LHCN-M2 (cell line): ENCODE measurements around the gene FAM222B. TPM values are rescaled to one million over a fixed set of nuclear protein-coding genes. Genes with fewer than 3 reads are reported as not detected.

Experiments used
- DNase-seq: peaks from one replicate; pipeline ENCODE4 v3.0.0-alpha.2; 2012; ENCODE audit warnings: low read depth
- total RNA-seq: library from RNA; depleted of rRNA; stranded (reverse); fragments of >200 nt; gene quantifications from 2 replicates; pipeline ENCODE4 v1.2.3, GENCODE V29; 2014

FAM222B gene
- total RNA-seq, 1 experiment from 2014 or later = 18.0 TPM

DNA sequence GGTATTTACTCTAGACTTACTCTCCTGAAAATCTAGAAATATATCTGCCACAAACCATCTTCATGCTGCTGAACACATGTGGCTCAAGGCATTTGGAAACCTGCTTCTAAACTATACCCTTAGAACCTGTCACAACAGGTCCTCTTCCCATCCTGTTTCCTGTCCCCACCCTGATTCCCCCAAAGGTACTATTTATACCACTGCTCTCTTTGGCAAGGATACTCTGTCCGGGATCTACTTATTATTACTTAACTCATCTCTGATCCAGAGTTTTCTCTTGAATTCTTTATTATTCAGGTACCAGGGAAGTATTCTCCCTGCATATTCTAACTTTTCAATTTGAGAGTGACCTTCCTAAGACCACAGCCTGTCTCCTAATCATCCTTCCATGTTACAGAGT lies 65.4 kb downstream of the FAM222B start:
- DNase-seq = no peak

DNA sequence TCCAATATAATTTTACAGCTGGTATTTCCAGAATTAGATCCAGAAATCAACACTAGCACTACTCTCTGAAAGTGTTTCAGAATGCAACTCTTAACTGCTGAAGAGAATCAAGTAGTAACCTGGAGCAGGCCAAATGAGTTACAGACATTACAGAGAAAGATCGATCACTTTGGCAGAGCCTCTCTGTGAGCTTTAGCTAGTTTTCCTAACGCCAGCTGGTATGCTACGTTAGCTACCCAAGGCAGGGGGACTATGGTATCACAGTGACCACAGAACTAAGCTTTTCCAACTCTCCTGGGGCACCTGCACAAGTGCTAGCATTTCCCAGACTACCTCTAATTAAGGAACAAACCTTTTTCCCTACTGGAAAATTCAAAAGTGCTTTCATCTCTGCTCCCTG lies 68.4 kb downstream of the FAM222B start:
- no peak for DNase-seq

DNA sequence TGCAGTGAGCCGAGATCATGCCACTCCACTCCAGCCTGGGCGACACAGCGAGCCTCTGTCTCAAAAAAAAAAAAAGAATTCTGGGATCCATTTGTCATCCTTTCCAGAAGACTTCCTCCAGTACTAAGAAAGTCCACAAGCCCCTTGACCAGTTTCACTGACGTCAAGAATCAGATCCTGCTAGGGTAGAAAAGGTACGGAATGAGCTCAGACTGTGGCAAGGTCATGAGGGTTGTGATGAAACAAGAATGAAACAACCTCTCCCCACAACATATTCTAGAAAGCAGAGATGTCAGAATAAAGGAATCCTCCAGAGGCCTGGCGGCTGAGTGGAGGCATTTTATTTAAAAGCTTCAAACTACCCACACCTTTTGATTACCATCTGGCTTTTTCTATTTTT lies 68.9 kb downstream of the FAM222B start:
- DNase-seq = no peak

DNA sequence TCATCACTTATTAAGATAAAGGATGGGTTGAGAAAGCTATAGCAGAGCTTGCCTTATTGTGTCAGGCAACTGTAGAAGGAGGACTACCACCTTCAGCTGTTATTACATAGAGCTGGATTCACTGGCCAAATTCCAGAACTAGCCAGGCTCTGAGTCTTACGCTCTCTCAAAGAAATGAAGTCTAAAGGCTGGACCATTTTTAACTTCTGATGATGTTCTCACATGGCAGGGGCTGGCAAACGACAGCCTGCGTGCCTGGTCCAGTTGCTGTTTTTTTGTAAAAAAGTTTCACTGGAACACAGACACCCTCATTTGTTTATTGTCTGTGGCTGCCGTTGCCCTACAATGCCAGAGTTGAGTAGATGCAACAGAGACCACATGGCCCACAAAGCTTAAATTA lies 77.6 kb downstream of the FAM222B start:
- peak; percentile 26 for DNase-seq

DNA sequence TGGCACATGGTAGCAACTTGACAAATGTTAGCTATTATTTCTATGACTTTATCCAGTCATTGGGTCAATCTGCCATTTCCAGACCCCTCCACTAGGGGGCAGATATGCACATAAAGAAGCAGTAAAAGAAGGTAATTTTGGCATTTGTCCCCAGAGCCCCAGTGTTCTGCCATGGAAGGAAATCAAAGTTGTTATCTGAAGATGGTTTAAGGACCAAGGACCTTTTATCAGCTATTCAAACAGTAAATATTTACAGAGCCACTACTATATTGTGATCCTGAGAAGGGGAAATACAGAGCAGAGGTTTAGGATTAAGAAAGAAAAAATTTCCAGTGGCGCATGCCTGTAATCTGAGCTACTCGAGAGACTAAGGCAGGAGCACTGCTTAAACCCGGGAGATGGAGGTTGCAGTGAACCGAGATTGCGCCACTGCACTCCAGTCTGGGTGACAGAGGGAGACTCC lies 78.8 kb downstream of the FAM222B start:
- peak; percentile 76 for DNase-seq

DNA sequence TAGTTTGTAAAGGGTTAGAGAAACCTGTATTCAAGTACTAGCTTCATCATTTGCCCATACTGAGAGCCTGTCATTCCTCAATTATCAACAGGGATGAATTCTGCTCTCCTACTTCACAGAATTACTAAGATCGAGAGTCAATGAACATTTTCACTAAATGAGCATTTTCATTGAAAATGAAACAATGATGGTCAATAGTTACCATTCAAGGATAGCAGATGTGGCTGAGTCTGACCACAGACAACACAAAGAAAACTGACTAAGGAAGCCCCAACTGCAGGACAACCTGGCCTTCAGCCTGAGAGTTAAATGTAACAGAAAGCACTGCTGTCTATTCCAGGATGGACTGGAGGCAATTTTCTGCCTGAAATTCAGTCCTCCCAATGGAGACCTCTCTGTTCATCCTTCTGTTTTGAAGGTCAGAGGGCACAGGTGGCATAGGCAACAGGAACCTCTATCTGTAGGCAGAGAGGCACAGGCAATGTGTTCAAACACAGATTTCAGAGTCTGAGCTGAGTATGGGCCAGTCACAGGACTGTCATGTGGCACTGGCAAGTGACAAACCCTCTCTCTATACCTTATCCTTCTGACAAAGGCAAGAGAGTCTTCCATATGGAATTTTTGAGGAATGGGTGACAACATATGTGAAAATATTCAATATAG lies 79.3 kb downstream of the FAM222B start:
- DNase-seq = no peak

DNA sequence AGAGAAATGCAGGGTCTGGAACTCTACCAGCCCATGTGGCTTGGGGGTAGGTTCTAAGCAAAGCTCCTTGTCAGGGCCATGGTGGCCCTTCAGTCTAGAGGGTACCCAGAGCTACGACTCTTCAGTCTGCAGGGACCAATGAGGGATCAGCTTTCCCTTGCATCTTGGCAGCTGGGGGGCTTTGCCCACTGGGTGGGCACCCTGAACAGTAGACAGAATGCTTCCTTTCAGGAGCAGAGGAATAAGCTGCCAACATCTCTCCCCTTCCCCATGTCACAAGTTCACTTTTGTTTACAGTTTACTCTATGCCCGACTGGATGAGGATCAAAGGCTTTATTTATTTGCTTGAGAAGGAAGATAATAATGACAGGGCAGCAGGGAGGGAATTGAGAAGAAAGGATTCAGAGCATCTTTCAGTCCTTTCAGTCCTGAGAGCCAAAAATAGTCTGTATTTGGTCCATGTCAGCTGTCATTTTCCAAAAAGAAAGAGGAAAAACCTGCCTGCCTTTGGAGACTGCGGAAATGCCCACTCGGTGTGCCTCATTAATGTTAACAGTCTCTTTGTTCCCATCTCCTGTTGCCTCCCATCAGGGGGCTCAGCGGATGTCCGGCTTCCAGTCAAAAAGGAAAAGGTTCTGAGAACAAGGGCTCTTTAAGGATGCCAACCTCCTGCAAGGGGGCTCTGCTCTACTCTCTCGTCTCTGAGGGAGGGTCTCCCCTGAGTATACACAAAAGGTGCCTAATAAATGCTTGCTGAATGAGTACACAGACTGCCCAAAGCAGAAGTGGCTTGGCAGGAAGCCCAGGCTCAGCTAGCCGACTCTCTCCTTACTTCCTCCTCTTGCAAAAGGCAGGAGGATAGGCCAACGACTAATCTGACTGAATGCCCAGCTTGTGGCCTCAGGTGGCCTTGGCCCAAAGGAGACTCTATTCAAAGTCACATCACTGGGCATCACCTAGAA lies 81.7 kb downstream of the FAM222B start:
- no peak for DNase-seq

DNA sequence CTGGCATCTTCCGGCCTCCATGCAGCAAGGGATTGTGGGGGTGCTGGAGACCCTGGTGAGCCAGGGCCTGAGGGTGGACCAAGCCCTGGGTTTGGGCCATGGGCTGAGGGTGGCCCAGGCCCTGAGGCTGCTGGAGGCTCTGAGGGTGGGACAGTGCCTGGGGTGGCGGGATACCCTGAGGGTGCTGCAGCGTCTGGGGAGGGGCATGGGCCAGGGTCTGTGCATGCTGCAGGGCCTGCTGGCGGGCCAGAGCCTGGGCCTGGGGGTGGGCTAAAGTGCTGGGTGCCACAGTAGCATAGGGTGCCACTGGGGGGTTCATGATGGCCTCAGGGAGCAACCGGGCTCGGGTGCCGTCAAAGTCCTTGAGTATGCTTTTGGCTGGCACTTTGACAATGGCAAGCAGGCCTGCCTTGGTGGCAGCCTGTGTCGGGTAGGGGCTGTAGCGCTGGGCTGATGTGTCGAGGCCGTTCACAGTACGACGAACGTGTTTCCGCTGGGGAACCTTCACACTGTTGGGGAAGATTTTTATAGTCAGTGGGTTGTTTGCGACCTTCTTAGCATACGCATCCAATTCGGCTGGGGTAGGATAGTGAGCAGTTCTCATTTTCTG lies 83.2 kb downstream of the FAM222B start:
- DNase-seq = no peak

DNA sequence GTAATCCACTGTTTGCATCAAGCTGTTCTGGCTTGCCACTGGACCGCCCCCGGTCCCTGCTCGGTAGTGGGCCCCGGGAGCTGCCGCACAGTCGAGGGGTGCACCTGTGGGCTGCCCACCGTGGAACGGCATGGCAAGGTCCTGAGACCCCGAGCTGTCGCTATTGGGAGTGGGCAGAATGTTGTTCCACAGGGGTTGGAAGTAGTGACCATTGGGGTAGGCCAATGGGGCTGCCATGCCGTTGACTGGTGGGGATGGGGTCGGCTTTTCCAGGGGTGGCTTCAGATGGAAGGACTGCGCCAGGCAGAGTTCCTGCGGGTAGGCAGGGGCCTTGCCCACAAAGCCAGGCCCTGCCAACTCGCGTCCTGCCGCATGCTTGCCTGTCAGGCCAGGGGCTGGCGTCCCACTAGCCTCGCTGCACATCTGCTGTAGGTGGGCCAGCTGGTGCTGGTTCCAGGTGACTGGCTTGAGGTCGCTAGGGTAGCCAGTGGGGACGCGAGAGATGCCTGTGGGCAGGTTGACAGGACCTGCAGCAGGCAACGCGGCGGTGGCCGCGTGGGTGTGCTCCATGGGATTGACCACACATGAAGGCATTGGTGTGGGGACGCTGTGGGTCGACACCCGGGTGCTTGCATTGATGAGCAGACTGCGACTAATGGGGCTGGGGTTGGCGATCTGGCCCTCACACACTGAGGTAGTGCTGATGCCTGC lies 84.0 kb downstream of the FAM222B start:
- no peak for DNase-seq

DNA sequence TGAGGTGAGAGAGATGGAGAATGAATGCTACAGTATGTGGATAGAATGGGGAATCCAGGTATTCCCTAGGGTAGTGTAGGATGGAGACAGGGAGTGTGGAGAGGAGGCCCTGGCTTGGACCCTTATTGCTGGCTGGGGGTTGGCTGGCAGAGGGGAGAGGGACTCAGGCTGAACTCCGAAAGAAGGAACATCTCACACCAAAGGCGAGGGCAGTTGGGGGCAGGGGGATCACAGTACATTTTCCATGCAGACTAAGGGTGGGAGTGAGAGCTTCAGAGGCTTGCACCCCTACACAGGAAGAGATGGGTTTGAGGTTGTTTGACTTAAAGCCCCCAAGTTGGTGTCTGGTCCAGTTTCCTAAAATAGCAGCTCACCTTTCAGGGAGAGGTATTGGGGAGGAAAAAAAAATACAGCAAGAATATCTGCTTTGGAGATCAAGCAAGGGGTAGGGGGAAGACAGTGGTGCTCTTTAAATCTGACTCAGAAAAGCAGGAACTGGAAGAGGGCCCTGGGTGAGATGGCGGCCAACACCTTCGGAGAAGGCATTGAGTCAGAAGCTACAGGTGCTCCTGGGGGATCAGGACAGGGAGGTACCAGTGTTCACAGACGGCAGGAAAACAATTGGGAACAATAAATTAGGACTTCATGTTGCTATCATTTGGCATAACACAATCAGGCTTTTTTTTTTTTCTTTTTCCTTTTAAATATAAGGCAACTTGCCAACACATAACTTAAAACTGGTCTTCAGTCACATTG lies 86.4 kb downstream of the FAM222B start:
- no peak for DNase-seq

DNA sequence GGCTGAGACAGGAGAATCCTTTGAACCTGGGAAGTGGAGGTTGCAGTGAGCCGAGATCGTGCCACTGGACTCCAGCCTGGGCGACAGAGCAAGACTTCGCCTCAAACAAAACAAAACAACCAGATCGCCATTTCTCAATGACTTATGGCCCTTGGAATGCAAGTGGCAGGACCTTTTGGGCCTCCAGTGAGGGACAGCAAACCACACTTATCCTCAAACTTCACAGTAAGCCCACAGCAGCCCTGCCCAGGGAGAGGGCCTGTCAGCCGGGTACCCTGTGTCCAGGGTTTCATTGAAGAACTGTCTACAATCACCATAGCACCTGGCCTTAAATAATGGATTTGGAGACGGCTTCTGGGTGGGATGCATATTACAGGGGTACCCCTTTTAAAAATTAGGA lies 87.1 kb downstream of the FAM222B start:
- peak; percentile 61 for DNase-seq

DNA sequence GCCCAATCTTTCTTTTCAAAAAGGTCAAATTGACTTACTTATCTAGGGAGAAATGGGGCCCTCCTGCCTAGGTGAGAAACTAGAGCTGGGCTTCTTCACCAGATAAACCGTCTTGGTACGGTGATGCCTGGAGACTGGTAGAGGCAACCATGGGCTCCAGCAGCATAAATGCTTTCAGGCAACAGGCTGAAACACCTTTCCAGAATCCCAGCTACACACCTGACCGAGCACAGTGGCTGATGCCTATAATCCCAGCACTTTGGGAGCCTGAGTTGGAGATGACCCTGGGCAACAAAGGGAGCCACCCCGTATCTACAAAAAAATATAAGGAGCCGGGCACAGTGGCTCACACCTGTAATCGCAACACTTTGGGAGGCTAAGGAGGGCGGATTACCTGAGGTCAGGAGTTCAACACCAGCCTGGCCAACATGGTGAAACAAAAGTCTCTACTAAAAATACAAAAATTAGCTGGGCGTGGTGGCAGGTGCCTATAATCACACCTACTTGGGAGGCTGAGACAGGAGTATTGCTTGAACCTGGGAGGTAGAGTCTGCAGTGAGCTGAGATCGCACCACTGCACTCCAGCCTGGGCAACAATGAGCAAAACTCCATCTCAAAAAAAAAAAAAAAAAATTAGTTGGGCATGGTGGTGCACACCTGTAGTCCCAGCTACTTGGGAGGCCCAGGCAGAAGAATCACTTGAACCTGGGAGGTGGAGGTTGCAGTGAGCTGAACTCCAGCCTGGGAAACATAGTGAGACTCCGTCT lies 90.8 kb downstream of the FAM222B start:
- DNase-seq = no peak

DNA sequence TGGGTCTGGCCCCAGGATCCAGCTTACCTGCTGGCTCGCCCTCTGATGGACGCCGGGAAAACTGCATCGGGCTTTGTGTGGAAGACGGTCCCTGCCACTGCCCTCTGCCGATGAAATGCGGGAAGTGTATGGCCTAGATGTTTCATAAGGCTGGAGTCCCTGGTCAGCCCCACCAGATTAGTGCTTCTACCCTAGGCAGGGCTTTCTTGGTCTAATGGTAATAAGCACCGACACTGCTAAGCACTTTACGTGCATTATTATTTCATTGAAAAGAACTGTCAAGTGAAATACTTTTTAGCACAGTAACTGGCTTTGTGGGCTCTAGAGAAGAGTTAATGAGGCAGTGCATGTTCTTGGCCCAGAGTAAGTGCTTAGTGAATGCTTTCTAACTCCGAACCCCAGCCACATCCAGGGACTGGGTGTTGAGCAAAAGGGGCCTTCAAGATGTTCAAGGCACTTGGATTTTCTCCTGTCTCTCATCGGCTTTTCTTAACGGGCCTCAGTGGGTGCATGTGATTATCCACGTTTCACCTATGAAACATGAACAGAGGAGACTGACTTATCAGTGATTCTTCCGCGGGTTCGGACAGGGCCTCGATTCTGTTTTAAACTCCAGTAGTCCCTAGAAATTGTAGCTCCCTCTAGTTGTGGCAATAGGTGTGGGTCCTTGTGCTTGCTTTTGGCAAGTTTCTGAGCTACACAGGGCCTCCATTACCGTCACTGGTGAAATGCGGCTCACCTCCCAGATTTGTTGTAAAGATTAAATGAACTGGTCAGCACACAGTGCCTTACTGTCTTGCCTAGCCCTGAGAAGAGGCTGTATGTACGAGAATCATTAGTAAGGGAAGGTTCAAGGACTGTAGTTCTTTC lies 92.2 kb downstream of the FAM222B start:
- peak; percentile 86 for DNase-seq

DNA sequence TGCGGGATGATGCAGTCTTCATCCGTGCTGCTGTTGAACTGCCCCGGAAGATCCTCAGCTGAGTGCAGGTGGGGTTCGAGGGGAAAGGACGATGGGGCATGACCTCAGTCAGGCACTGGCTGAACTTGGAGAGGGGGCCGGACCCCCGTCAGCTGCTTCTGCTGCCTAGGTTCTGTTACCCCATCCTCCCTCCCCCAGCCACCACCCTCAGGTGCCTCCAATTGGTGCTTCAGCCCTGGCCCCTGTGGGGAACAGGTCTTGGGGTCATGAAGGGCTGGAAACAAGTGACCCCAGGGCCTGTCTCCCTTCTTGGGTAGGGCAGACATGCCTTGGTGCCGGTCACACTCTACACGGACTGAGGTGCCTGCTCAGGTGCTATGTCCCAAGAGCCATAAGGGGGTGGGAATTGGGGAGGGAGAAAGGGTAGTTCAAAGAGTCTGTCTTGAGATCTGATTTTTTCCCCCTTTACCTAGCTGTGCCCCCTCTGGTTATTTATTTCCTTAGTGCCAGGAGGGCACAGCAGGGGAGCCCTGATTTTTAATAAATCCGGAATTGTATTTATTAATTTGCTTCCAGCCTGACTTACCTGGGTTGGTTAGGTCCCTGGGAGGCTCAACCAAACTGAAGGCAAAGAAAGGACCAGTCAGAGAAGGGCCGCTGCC lies 92.9 kb downstream of the FAM222B start:
- DNase-seq = no peak

DNA sequence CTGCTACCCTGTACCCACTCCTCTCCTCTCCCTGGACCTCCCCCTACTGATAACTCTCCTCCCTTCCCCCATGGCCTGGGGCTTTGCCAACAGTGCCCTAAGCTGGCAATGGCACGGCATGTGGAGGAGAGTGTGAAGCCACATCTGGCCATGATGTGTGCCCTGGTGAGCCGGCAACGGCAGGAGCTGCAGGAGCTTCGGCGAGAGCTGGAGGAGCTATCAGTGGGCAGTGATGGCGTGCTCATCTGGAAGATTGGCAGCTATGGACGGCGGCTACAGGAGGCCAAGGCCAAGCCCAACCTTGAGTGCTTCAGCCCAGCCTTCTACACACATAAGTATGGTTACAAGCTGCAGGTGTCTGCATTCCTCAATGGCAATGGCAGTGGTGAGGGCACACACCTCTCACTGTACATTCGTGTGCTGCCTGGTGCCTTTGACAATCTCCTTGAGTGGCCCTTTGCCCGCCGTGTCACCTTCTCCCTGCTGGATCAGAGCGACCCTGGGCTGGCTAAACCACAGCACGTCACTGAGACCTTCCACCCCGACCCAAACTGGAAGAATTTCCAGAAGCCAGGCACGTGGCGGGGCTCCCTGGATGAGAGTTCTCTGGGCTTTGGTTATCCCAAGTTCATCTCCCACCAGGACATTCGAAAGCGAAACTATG lies 93.6 kb downstream of the FAM222B start:
- DNase-seq = no peak

DNA sequence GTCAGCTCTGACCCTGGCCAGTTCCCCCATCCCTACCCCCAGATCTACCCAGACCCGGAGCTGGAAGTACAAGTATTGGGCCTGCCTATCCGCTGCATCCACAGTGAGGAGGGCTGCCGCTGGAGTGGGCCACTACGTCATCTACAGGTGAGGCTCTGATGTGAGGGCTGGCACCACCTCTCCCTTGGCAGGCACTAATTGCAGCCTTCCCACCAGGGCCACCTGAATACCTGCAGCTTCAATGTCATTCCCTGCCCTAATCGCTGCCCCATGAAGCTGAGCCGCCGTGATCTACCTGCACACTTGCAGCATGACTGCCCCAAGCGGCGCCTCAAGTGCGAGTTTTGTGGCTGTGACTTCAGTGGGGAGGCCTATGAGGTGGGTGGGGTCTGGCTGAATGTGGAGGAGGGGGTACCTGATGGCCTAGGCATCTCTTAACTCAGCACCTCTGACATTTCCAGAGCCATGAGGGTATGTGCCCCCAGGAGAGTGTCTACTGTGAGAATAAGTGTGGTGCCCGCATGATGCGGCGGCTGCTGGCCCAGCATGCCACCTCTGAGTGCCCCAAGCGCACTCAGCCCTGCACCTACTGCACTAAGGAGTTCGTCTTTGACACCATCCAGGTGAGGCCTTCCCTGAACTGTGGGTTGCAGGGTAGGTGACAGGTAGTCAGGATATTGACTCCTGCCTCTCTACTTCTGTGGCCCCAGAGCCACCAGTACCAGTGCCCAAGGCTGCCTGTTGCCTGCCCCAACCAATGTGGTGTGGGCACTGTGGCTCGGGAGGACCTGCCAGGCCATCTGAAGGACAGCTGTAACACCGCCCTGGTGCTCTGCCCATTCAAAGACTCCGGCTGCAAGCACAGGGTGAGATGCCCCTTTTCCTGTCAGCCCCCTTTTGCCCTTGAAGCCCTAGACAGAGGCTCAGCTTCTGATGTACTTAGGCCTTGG lies 94.5 kb downstream of the FAM222B start:
- DNase-seq = no peak
